Measurements from ENCODE around the gene HOXB5.

GRCh38 chr17:48567646-48568354, 25.8 kb downstream of the HOXB5 start:
- no peak for TF ChIP-seq CTCF (IDR thresholded peaks at IDR 0.05)
- no peak for TF ChIP-seq POLR2A (IDR thresholded peaks at IDR 0.05)
